Neural cell (in vitro differentiated cells): Measurements from ENCODE around the gene TRPM2. TPM values are rescaled to one million over a fixed set of nuclear protein-coding genes. Genes with fewer than 3 reads are reported as not detected.

Source experiments
- H2AFZ ChIP-seq: fragments of 200-600, 300-800 bp; sonication (generic), shearing (Covaris generic); 2 replicates; pipeline ENCODE4 v1.6.0; 2014; ENCODE audit warnings: low read depth, mild to moderate bottlenecking, antibody characterized with exemption, low read length, moderate library complexity
- H3F3A ChIP-seq: fragments of 200-600 bp; shearing (Covaris generic); 2 replicates; pipeline ENCODE4 v1.6.1; 2016; ENCODE audit warnings: mild to moderate bottlenecking, moderate library complexity, mixed read lengths, antibody characterized with exemption, low read length; ENCODE audit not compliant: insufficient read depth, poor library complexity, severe bottlenecking
- H3K27ac ChIP-seq: fragments of 200-600, 300-800 bp; sonication (generic), shearing (Covaris generic); 2 replicates; pipeline ENCODE4 v1.5.1; 2014; ENCODE audit warnings: mild to moderate bottlenecking, low read length, moderate library complexity
- H3K27me3 ChIP-seq: fragments of 300-800, 200-600 bp; sonication (generic), shearing (Covaris generic); 2 replicates; pipeline ENCODE4 v1.6.0; 2014; ENCODE audit warnings: mild to moderate bottlenecking, low read depth, low read length, moderate library complexity; ENCODE audit not compliant: insufficient read depth
- H3K36me3 ChIP-seq: fragments of 300-800, 200-600 bp; sonication (generic), shearing (Covaris generic); 2 replicates; pipeline ENCODE4 v1.5.1; 2014; ENCODE audit warnings: mild to moderate bottlenecking, antibody characterized with exemption, low read length, moderate library complexity; ENCODE audit not compliant: insufficient read depth
- H3K4me2 ChIP-seq: fragments of 300-800, 200-600 bp; sonication (generic), shearing (Covaris generic); 2 replicates; pipeline ENCODE4 v1.6.0; 2014; ENCODE audit warnings: mild to moderate bottlenecking, low read length
- H3K4me3 ChIP-seq: fragments of 300-800, 200-600 bp; sonication (generic), shearing (Covaris generic); 2 replicates; pipeline ENCODE4 v1.5.1; 2014; ENCODE audit warnings: mild to moderate bottlenecking, low read length, moderate library complexity
- H3K79me2 ChIP-seq: fragments of 200-600 bp; shearing (Covaris generic); replicated peaks from 2 replicates; pipeline ENCODE4 v1.6.0; 2014; ENCODE audit warnings: mild to moderate bottlenecking, low read length, moderate library complexity; ENCODE audit not compliant: insufficient read depth
- H3K9ac ChIP-seq: fragments of 300-800, 200-600 bp; sonication (generic), shearing (Covaris generic); 2 replicates; pipeline ENCODE4 v1.6.1; 2016; ENCODE audit warnings: mild to moderate bottlenecking, low read length, mixed read lengths
- H3K9me2 ChIP-seq: fragments of 200-600 bp; shearing (Covaris generic); 2 replicates; pipeline ENCODE4 v1.6.1; 2016; ENCODE audit warnings: mild to moderate bottlenecking, low read length, mixed read lengths; ENCODE audit not compliant: insufficient read depth
- H3K9me3 ChIP-seq: fragments of 200-600, 300-800 bp; sonication (generic), shearing (Covaris generic); 2 replicates; pipeline ENCODE4 v1.6.1; 2016; ENCODE audit warnings: mild to moderate bottlenecking, mixed run types, low read length, moderate library complexity, mixed read lengths
- H4K20me1 ChIP-seq: fragments of 200-600 bp; shearing (Covaris generic); 2 replicates; pipeline ENCODE4 v1.6.1; 2016; ENCODE audit warnings: mild to moderate bottlenecking, mixed run types; ENCODE audit not compliant: insufficient read depth
- EP300 ChIP-seq: fragments of 450-650 bp; conservative IDR thresholded peaks from 2 replicates; pipeline ENCODE4 v1.6.1; 2014; ENCODE audit warnings: antibody characterized with exemption, mild to moderate bottlenecking, moderate library complexity; ENCODE audit not compliant: poor library complexity, severe bottlenecking
- EZH2 ChIP-seq: fragments of 200-600, 300-800 bp; shearing (Covaris generic), sonication (generic); IDR thresholded peaks from 2 replicates; pipeline ENCODE4 v1.6.1; 2014; ENCODE audit warnings: antibody characterized with exemption, low read length, borderline replicate concordance, mild to moderate bottlenecking; ENCODE audit not compliant: insufficient read depth, poor library complexity, severe bottlenecking
- MXI1 ChIP-seq: fragments of 450-650 bp; conservative IDR thresholded peaks from 2 replicates; pipeline ENCODE4 v1.6.1; 2014; ENCODE audit warnings: antibody characterized with exemption, mild to moderate bottlenecking; ENCODE audit not compliant: poor library complexity, severe bottlenecking
- POLR2AphosphoS5 ChIP-seq: IDR thresholded peaks from 2 replicates; pipeline ENCODE4 v1.6.1; 2012
- RAD21 ChIP-seq: fragments of 450-650 bp; conservative IDR thresholded peaks from 2 replicates; pipeline ENCODE4 v1.6.1; 2014; ENCODE audit warnings: antibody characterized with exemption, mild to moderate bottlenecking, moderate library complexity
- REST ChIP-seq: IDR thresholded peaks from 2 replicates; pipeline ENCODE4 v1.6.1; 2012; ENCODE audit warnings: borderline replicate concordance
- SMC3 ChIP-seq: fragments of 450-650 bp; conservative IDR thresholded peaks from 2 replicates; pipeline ENCODE4 v1.6.1; 2014; ENCODE audit warnings: antibody characterized with exemption, mild to moderate bottlenecking, moderate library complexity; ENCODE audit not compliant: poor library complexity
- TAF1 ChIP-seq: IDR thresholded peaks from 2 replicates; pipeline ENCODE4 v1.6.1; 2012; ENCODE audit warnings: low read depth
- polyA plus RNA-seq: library from polyadenylated mRNA; depleted of rRNA; stranded (reverse); fragments of >200 nt; gene quantifications from 2 replicates; pipeline ENCODE4 v1.2.3, GENCODE V29; 2014
- TF ChIP-seq, protein P1 (sequence below): fragments of 450-650 bp; IDR thresholded peaks from 2 replicates; pipeline ENCODE4 v1.5.1; 2014; ENCODE audit warnings: antibody characterized with exemption, mild to moderate bottlenecking, moderate library complexity; ENCODE audit not compliant: poor library complexity, severe bottlenecking

The TRPM2 gene
- polyA plus RNA-seq, 1 donor from 2014 or later: 0.14 TPM

GRCh38 chr21:44413566-44414290, 60.3 kb downstream of the TRPM2 start:
- H3K4me3 ChIP-seq: no peak overlapping the region
- no peak overlapping the region for H3K27ac ChIP-seq
- H3K9me3 ChIP-seq: no peaks in the 10 kb centered on the region
- no peak for TF ChIP-seq POLR2AphosphoS5
- no peak for TF ChIP-seq SMC3
- no peak for TF ChIP-seq REST
- TF ChIP-seq, protein P1, sequence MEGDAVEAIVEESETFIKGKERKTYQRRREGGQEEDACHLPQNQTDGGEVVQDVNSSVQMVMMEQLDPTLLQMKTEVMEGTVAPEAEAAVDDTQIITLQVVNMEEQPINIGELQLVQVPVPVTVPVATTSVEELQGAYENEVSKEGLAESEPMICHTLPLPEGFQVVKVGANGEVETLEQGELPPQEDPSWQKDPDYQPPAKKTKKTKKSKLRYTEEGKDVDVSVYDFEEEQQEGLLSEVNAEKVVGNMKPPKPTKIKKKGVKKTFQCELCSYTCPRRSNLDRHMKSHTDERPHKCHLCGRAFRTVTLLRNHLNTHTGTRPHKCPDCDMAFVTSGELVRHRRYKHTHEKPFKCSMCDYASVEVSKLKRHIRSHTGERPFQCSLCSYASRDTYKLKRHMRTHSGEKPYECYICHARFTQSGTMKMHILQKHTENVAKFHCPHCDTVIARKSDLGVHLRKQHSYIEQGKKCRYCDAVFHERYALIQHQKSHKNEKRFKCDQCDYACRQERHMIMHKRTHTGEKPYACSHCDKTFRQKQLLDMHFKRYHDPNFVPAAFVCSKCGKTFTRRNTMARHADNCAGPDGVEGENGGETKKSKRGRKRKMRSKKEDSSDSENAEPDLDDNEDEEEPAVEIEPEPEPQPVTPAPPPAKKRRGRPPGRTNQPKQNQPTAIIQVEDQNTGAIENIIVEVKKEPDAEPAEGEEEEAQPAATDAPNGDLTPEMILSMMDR: no peak
- TF ChIP-seq EZH2: no peak
- TF ChIP-seq RAD21: no peak
- no peak for TF ChIP-seq TAF1
- no peak for TF ChIP-seq EP300
- TF ChIP-seq MXI1: no peak
- H3K4me2 ChIP-seq: no peak overlapping the region
- H2AFZ ChIP-seq: no peak overlapping the region
- H3K9me2 ChIP-seq: no peaks in the 10 kb centered on the region
- H3F3A ChIP-seq: no peaks in the 10 kb centered on the region
- no peaks in the 10 kb centered on the region for H3K79me2 ChIP-seq
- no peaks in the 10 kb centered on the region for H3K27me3 ChIP-seq
- no peaks in the 10 kb centered on the region for H4K20me1 ChIP-seq
- H3K36me3 ChIP-seq: no peaks in the 10 kb centered on the region
- H3K9ac ChIP-seq: no peak overlapping the region

DNA sequence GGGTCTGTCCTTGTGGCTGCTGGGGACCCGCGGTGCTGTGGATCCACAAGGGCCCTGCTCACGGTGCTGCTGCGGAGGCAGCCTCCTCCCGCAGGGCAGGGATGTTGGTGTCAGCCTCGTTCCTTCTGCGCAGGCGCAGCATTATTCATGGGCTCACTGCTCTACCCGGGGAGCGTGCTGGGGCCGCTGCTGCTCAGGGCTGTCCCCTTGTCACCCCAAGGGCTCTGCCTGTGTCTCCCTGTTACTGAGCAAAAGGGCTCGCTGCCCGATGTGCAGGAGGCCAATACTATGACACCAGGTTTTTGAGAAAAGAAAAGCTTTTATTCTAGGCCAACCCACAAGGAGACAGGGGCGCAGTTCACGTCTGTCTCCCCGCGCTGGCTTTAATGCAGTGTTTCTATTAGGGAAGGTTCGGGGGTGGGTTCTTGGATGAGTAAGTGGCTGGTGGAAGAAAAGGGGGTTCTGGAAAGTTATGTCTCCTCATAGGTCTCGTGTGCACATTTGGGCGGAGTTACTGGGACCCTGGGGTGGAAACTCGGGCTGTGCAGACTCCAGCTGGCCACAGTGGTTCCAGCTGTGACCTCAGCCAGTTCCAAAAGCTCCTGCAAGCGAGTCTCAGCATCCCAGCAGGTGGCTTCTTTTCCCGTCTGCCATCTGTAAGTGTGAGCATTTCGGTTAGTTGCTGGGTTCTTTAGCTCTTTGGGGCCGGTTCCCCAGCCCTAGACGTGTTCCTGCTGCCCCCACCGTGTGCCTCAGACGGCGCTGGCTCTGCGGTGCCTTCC, 61.1 kb downstream of the TRPM2 start:
- Histone ChIP-seq H3K9me3 (no peaks in the 10 kb centered on the region), H3K79me2 (no peaks in the 10 kb centered on the region), H3K27ac (no peak overlapping the region), H3K9ac (no peak overlapping the region), H3F3A (no peaks in the 10 kb centered on the region), H3K4me3 (no peak overlapping the region), H3K27me3 (no peaks in the 10 kb centered on the region), H3K4me2 (no peak overlapping the region), H2AFZ (no peak overlapping the region), H3K9me2 (no peaks in the 10 kb centered on the region), H3K36me3 (no peaks in the 10 kb centered on the region), H4K20me1 (no peaks in the 10 kb centered on the region)
- TF ChIP-seq EZH2: no peak
